Cardiac muscle cell (in vitro differentiated cells and primary cell): Measurements from ENCODE around the gene WDFY4. TPM values are rescaled to one million over a fixed set of nuclear protein-coding genes. Genes with fewer than 3 reads are reported as not detected.

ENCODE experiments used
- DNase-seq, 2 donors: peaks; one replicate each; pipeline versions ENCODE4 v3.0.0 to v3.0.0-alpha.2; 2010 to 2017; ENCODE audit warnings: low read depth in 1 of 2, low spot score in 1 of 2
- H3K27ac ChIP-seq: fragments of 200-600 bp; sonication (generic); 2 replicates; pipeline ENCODE4 v1.5.1; 2016
- H3K27me3 ChIP-seq: fragments of 200-600 bp; sonication (generic); 2 replicates; pipeline ENCODE4 v1.6.0; 2016; ENCODE audit warnings: control low read depth
- H3K36me3 ChIP-seq: fragments of 200-600 bp; sonication (generic); 2 replicates; pipeline ENCODE4 v1.5.1; 2016; ENCODE audit warnings: control low read depth
- H3K4me1 ChIP-seq: fragments of 200-600 bp; sonication (generic); 2 replicates; pipeline ENCODE4 v1.8.1; 2017; ENCODE audit warnings: low read depth, mild to moderate bottlenecking, mixed run types
- H3K4me3 ChIP-seq: fragments of 200-600 bp; sonication (generic); 2 replicates; pipeline ENCODE4 v1.5.1; 2016; ENCODE audit warnings: mild to moderate bottlenecking
- H3K9me3 ChIP-seq: fragments of 200-600 bp; sonication (generic); 2 replicates; pipeline ENCODE4 v1.5.1; 2017; ENCODE audit warnings: low read depth, mild to moderate bottlenecking, control low read depth
- CTCF ChIP-seq: IDR thresholded peaks from 2 replicates; pipeline ENCODE4 v1.5.1; 2012; ENCODE audit warnings: low read depth, mild to moderate bottlenecking, low read length
- polyA plus RNA-seq: library from polyadenylated mRNA; unstranded; fragments of >200 nt; fragmentation: Nextera tagmentation; extraction: Ambion mirVana; gene quantifications from 2 replicates; pipeline ENCODE4 v1.2.1, GENCODE V29; 2016
- total RNA-seq: library from RNA; depleted of rRNA; stranded (reverse); fragments of >200 nt; gene quantifications from 2 replicates; pipeline ENCODE4 v1.2.3, GENCODE V29; 2016

The WDFY4 gene
- total and polyA plus RNA-seq, 2 experiments from 2014 or later: not detected

GRCh38 chr10:48779546-48780152 lies 95.0 kb downstream of the WDFY4 start:
- TF ChIP-seq CTCF: no peak
- Histone ChIP-seq H3K4me3 (no peak overlapping the region), H3K36me3 (no peaks in the 10 kb centered on the region), H3K27ac (no peak overlapping the region), H3K4me1 (no peaks in the 10 kb centered on the region), H3K27me3 (no peaks in the 10 kb centered on the region), H3K9me3 (no peaks in the 10 kb centered on the region)
- no peak for DNase-seq

- DNase-seq: no peak
- TF ChIP-seq CTCF: no peak
- no peak overlapping the region for H3K4me3 ChIP-seq
- no peaks in the 10 kb centered on the region for H3K36me3 ChIP-seq
- H3K27ac ChIP-seq: no peak overlapping the region
- no peaks in the 10 kb centered on the region for H3K9me3 ChIP-seq
- no peaks in the 10 kb centered on the region for H3K4me1 ChIP-seq
- H3K27me3 ChIP-seq: no peaks in the 10 kb centered on the region
These were observed 95.7 kb downstream of the WDFY4 start for GRCh38 chr10:48780341-48780740.

- no peak overlapping the region for H3K27ac ChIP-seq
- no peak for TF ChIP-seq CTCF
- no peaks in the 10 kb centered on the region for H3K4me1 ChIP-seq
- no peak overlapping the region for H3K4me3 ChIP-seq
- H3K9me3 ChIP-seq: no peaks in the 10 kb centered on the region
- no peaks in the 10 kb centered on the region for H3K27me3 ChIP-seq
- no peak for DNase-seq
- H3K36me3 ChIP-seq: no peaks in the 10 kb centered on the region
These were observed 97.7 kb downstream of the WDFY4 start for GRCh38 chr10:48782386-48782785.

GRCh38 chr10:48784031-48784430 lies 99.4 kb downstream of the WDFY4 start:
- Histone ChIP-seq H3K36me3 (no peaks in the 10 kb centered on the region), H3K9me3 (no peaks in the 10 kb centered on the region), H3K4me1 (no peaks in the 10 kb centered on the region), H3K4me3 (no peak overlapping the region), H3K27ac (no peak overlapping the region), H3K27me3 (no peaks in the 10 kb centered on the region)
- TF ChIP-seq CTCF: no peak
- no peak for DNase-seq

GRCh38 chr10:48785796-48786195 lies 101.1 kb downstream of the WDFY4 start:
- H3K4me1 ChIP-seq: no peaks in the 10 kb centered on the region
- H3K4me3 ChIP-seq: no peak overlapping the region
- H3K27ac ChIP-seq: no peak overlapping the region
- no peaks in the 10 kb centered on the region for H3K36me3 ChIP-seq
- DNase-seq: no peak
- H3K9me3 ChIP-seq: no peaks in the 10 kb centered on the region
- no peak for TF ChIP-seq CTCF
- peaks cover 13% of the 10 kb centered on the region for H3K27me3 ChIP-seq
